ENCODE data around the gene PAF1.

DNA sequence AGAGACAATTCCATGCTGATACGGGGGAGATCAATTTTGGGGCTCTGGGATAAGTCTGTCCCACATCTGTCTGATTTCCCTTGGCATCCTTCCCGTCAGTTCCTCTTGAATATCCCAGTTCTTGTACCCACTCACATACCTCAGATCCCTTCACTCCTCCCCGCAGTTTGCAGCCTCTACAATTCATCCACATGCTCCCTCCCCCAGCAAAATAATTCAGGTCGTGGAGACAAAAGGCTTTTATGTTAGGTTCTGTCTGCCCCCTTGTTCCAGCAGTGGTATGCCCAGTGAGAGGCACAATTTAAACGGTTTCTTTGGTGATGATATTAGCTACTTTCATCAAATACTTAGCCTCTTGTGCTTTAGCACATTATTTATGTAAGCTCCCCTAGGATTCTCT lies 35.3 kb upstream of the PAF1 start:
- no peak for TF ChIP-seq EZH2 (IDR thresholded peaks at IDR 0.05; ENCODE audit: low read length, missing control alignments)
- TF ChIP-seq, protein P1, sequence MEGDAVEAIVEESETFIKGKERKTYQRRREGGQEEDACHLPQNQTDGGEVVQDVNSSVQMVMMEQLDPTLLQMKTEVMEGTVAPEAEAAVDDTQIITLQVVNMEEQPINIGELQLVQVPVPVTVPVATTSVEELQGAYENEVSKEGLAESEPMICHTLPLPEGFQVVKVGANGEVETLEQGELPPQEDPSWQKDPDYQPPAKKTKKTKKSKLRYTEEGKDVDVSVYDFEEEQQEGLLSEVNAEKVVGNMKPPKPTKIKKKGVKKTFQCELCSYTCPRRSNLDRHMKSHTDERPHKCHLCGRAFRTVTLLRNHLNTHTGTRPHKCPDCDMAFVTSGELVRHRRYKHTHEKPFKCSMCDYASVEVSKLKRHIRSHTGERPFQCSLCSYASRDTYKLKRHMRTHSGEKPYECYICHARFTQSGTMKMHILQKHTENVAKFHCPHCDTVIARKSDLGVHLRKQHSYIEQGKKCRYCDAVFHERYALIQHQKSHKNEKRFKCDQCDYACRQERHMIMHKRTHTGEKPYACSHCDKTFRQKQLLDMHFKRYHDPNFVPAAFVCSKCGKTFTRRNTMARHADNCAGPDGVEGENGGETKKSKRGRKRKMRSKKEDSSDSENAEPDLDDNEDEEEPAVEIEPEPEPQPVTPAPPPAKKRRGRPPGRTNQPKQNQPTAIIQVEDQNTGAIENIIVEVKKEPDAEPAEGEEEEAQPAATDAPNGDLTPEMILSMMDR (conservative IDR thresholded peaks at IDR 0.05 in 1 of 2, IDR thresholded peaks at IDR 0.05 in 1 of 2; ENCODE audit: low read depth in 1 of 2, low read length in 2 of 2), result no peak
